ENCODE measurements around the gene JTB. TPM values are rescaled to one million over a fixed set of nuclear protein-coding genes. Genes with fewer than 3 reads are reported as not detected.

Gene JTB
- total RNA-seq, 2 donors from 2014 or later, result 151 to 177 TPM

- no peak for ATAC-seq
- Histone ChIP-seq H3K4me3 (no peak overlapping the region), H3K36me3 (replicated peaks in 1 of 2; ENCODE audit: insufficient read depth in 1 of 2, low read depth in 2 of 2) (peaks cover 0 to 19% of the 10 kb centered on the region in 2 donors), H3K27ac (no peak overlapping the region), H3K9me3 (no peaks in the 10 kb centered on the region), H3K27me3 (no peaks in the 10 kb centered on the region), H3K4me1 (no peaks in the 10 kb centered on the region)
- no peak for TF ChIP-seq POLR2A (IDR thresholded peaks at IDR 0.05)
- TF ChIP-seq CTCF (IDR thresholded peaks at IDR 0.05), result no peak
- 81 to 84% methylated on average over 11 to 14 of the region's 14 CpGs for WGBS, 2 donors
- intact Hi-C loops (cut with DNase I), result no loop called here
- DNase-seq, result no peak
Measured at GRCh38 chr1:153929981-153930948, 47.2 kb downstream of the JTB start.

GRCh38 chr1:153929426-153929825 lies 48.0 kb downstream of the JTB start:
- Histone ChIP-seq H3K4me3 (no peak overlapping the region), H3K27ac (no peak overlapping the region), H3K4me1 (no peaks in the 10 kb centered on the region), H3K27me3 (no peaks in the 10 kb centered on the region), H3K36me3 (replicated peaks in 1 of 2; ENCODE audit: insufficient read depth in 1 of 2, low read depth in 2 of 2) (peaks cover 0 to 19% of the 10 kb centered on the region in 2 donors), H3K9me3 (no peaks in the 10 kb centered on the region)
- TF ChIP-seq POLR2A (IDR thresholded peaks at IDR 0.05) (no peak), CTCF (IDR thresholded peaks at IDR 0.05) (no peak)
- ATAC-seq (no peak), DNase-seq (no peak)
- 81 to 91% methylated on average over 5 of the region's 5 CpGs for WGBS, 2 donors
- intact Hi-C loops (cut with DNase I), result no loop called here

- Histone ChIP-seq H3K9me3 (no peaks in the 10 kb centered on the region), H3K4me3 (no peak overlapping the region), H3K27ac (no peak overlapping the region), H3K27me3 (no peaks in the 10 kb centered on the region), H3K4me1 (peaks cover 4% of the 10 kb centered on the region), H3K36me3 (replicated peaks in 1 of 2; ENCODE audit: insufficient read depth in 1 of 2, low read depth in 2 of 2) (peaks cover 0 to 16% of the 10 kb centered on the region in 2 donors)
- 57 to 70% methylated on average over 4 of the region's 4 CpGs for WGBS, 2 donors
- intact Hi-C loops (cut with DNase I), result no loop called here
- no peak for DNase-seq
- no peak for ATAC-seq
- TF ChIP-seq CTCF (IDR thresholded peaks at IDR 0.05) (no peak), POLR2A (IDR thresholded peaks at IDR 0.05) (no peak)
Measured at GRCh38 chr1:153928791-153929341, 48.6 kb downstream of the JTB start.

GRCh38 chr1:153928245-153928644 lies 49.2 kb downstream of the JTB start:
- no peak for DNase-seq
- Histone ChIP-seq H3K4me1 (peaks cover 8% of the 10 kb centered on the region), H3K36me3 (replicated peaks in 1 of 2; ENCODE audit: insufficient read depth in 1 of 2, low read depth in 2 of 2) (peaks cover 0 to 13% of the 10 kb centered on the region in 2 donors), H3K27ac (no peak overlapping the region), H3K4me3 (no peak overlapping the region), H3K9me3 (no peaks in the 10 kb centered on the region), H3K27me3 (no peaks in the 10 kb centered on the region)
- intact Hi-C loops (cut with DNase I), result no loop called here
- WGBS, 2 donors, result 60 to 73% methylated on average over 1 of the region's 1 CpG
- ATAC-seq, result no peak
- no peak for TF ChIP-seq POLR2A (IDR thresholded peaks at IDR 0.05)
- TF ChIP-seq CTCF (IDR thresholded peaks at IDR 0.05), result no peak
